RWPE2 (cell line): ENCODE measurements around the gene UTP11.

Experiments used
- ATAC-seq: fragments of 200-7000 bp; cut with Tn5 transposase; 3 replicates; pipeline ENCODE4 v1.9.1; 2021; ENCODE audit warnings: low read depth
- DNase-seq: peaks from one replicate; pipeline ENCODE4 v3.0.0-alpha.2; 2020; ENCODE audit warnings: low spot score
- H3K27ac ChIP-seq: fragments of 450-650 bp; 2 replicates; pipeline ENCODE4 v1.5.1; 2017; ENCODE audit warnings: mild to moderate bottlenecking; ENCODE audit not compliant: poor library complexity, severe bottlenecking
- H3K27me3 ChIP-seq: fragments of 250-450 bp; sonication (Bioruptor Pico); 2 replicates; pipeline ENCODE4 v1.5.1; 2021; ENCODE audit warnings: mild to moderate bottlenecking, moderate library complexity; ENCODE audit not compliant: insufficient read depth, poor library complexity, severe bottlenecking
- H3K36me3 ChIP-seq: fragments of 250-450 bp; sonication (Bioruptor Pico); 2 replicates; pipeline ENCODE4 v1.5.1; 2020; ENCODE audit warnings: low read depth, mild to moderate bottlenecking, moderate library complexity
- H3K4me1 ChIP-seq: fragments of 250-450 bp; sonication (Bioruptor Pico); 2 replicates; pipeline ENCODE4 v1.5.1; 2021; ENCODE audit warnings: mild to moderate bottlenecking, moderate library complexity; ENCODE audit not compliant: insufficient read depth, poor library complexity, severe bottlenecking
- H3K4me3 ChIP-seq: fragments of 250-450 bp; sonication (Bioruptor Pico); 2 replicates; pipeline ENCODE4 v1.5.1; 2021; ENCODE audit warnings: mild to moderate bottlenecking, moderate library complexity; ENCODE audit not compliant: severe bottlenecking
- H3K9me3 ChIP-seq: fragments of 250-450 bp; sonication (Bioruptor Pico); 2 replicates; pipeline ENCODE4 v1.5.1; 2021; ENCODE audit warnings: mild to moderate bottlenecking, moderate library complexity; ENCODE audit not compliant: severe bottlenecking
- CTCF ChIP-seq: fragments of 450-650 bp; IDR thresholded peaks from one replicate; pipeline ENCODE4 v1.5.1; 2017; ENCODE audit warnings: mild to moderate bottlenecking, moderate library complexity; ENCODE audit not compliant: poor library complexity, severe bottlenecking

UTP11 gene

DNA sequence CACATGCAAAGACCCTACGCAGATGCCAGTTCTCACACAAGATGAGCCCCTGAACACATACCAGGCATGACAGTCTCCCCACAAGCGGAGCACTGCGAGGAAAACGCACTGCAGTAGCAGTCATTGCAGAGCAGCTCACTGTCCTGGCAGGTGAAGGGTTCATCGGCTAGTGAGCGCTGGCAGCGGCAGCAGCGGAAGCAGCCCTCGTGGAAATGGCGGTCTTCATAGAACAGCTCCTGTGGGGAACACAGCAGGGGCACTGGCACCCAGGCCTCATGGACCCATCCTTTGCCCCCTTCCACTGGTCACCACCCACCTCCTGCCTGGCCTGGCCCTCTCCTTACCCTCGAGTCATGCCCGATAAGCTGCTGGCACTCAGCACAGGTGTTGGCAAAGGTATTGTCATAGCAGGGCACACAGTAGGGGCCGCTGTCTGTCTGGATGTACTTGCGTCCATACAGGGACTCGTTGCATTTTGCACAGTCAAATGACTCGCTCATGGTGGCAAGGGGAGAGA lies 13.6 kb upstream of the UTP11 start:
- peaks cover 30% of the 10 kb centered on the region for H3K4me1 ChIP-seq
- no peak overlapping the region for H3K4me3 ChIP-seq
- ATAC-seq (no peak), DNase-seq (no peak)
- H3K27ac ChIP-seq = peak overlapping the region; percentile 91
- no peaks in the 10 kb centered on the region for H3K9me3 ChIP-seq
- no peak for TF ChIP-seq CTCF
- H3K36me3 ChIP-seq = peaks cover 17% of the 10 kb centered on the region
- no peaks in the 10 kb centered on the region for H3K27me3 ChIP-seq

GRCh38 chr1:37999430-38000232 lies 12.9 kb upstream of the UTP11 start:
- Histone ChIP-seq H3K27me3 (no peaks in the 10 kb centered on the region), H3K4me3 (no peak overlapping the region), H3K27ac (peak overlapping the region; percentile 91), H3K4me1 (peaks cover 30% of the 10 kb centered on the region), H3K9me3 (no peaks in the 10 kb centered on the region), H3K36me3 (peaks cover 17% of the 10 kb centered on the region)
- DNase-seq (no peak), ATAC-seq (peak; percentile 40)
- no peak for TF ChIP-seq CTCF

- peaks cover 17% of the 10 kb centered on the region for H3K36me3 ChIP-seq
- no peak overlapping the region for H3K4me3 ChIP-seq
- TF ChIP-seq CTCF = no peak
- no peak for ATAC-seq
- peak overlapping the region; percentile 91 for H3K27ac ChIP-seq
- peaks cover 30% of the 10 kb centered on the region for H3K4me1 ChIP-seq
- no peaks in the 10 kb centered on the region for H3K27me3 ChIP-seq
- H3K9me3 ChIP-seq = no peaks in the 10 kb centered on the region
- DNase-seq = no peak
Observed at GRCh38 chr1:38000233-38000528, 12.4 kb upstream of the UTP11 start.

GRCh38 chr1:38000529-38001455 lies 11.7 kb upstream of the UTP11 start:
- no peak for TF ChIP-seq CTCF
- DNase-seq (no peak), ATAC-seq (peak; percentile 51)
- H3K9me3 ChIP-seq = no peaks in the 10 kb centered on the region
- H3K4me1 ChIP-seq = peaks cover 28% of the 10 kb centered on the region
- no peak overlapping the region for H3K4me3 ChIP-seq
- H3K27ac ChIP-seq = peak overlapping the region; percentile 91
- no peaks in the 10 kb centered on the region for H3K27me3 ChIP-seq
- peaks cover 17% of the 10 kb centered on the region for H3K36me3 ChIP-seq
